GM12864 (cell line): ENCODE results near the gene HES4.
A peak's percentile ranks its signal among the peaks of the same experiment; 100 is the strongest.

Experiments
- DNase-seq: peaks from one replicate; pipeline ENCODE4 v3.0.0-alpha.2; 2011; ENCODE audit warnings: low read depth
- H3K4me3 ChIP-seq: 2 replicates; pipeline ENCODE4 v1.5.1; 2011; ENCODE audit warnings: mild to moderate bottlenecking, low read depth, low read length, control low read depth
- TF ChIP-seq, protein P1 (sequence below): IDR thresholded peaks from 2 replicates; pipeline ENCODE4 v1.5.1; 2011; ENCODE audit warnings: low read depth, mild to moderate bottlenecking, moderate library complexity, low read length, control low read depth, inconsistent platforms; ENCODE audit errors: missing control alignments

Gene HES4

DNA sequence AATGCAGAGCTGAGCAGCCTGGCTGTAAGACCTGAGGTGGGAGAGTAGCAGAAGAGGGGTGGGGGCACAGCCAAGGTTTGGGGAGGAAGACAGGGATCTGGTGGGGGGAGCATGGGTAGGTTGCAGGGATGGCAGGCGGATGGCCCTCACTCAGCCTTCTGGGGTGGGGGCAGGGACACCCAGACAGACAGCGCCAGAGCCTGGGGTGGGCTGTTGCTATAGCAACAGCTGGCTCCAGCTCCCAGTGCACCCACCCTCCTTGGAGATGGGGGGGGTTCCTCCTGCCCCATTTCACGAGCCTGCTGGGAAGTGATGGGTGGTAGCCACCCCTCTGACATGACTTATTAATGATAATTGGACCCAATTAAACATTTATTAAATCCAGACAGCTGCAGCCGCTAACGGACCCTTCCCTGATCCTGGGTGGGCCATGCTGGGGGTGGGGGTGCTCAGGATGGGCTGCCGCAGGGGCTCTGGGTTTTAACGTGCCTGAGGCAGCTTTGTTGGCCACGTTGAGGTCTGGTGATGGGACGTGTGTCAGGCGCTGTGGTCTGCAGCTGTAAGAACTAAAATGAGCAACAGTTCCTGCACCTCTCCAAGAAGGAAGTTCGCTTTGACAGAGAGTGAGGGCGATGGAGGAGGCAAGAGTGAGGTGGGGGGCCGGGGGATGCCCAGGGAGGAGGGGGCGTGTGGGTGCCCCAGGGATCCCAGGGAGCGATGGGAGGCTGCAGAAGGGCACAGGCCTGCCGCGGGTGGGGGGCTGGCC lies 39.4 kb upstream of the HES4 start:
- DNase-seq, result no peak
- TF ChIP-seq, protein P1, sequence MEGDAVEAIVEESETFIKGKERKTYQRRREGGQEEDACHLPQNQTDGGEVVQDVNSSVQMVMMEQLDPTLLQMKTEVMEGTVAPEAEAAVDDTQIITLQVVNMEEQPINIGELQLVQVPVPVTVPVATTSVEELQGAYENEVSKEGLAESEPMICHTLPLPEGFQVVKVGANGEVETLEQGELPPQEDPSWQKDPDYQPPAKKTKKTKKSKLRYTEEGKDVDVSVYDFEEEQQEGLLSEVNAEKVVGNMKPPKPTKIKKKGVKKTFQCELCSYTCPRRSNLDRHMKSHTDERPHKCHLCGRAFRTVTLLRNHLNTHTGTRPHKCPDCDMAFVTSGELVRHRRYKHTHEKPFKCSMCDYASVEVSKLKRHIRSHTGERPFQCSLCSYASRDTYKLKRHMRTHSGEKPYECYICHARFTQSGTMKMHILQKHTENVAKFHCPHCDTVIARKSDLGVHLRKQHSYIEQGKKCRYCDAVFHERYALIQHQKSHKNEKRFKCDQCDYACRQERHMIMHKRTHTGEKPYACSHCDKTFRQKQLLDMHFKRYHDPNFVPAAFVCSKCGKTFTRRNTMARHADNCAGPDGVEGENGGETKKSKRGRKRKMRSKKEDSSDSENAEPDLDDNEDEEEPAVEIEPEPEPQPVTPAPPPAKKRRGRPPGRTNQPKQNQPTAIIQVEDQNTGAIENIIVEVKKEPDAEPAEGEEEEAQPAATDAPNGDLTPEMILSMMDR, result no peak
- no peak overlapping the region; the same call in 1 of the 2 replicates for H3K4me3 ChIP-seq

DNA sequence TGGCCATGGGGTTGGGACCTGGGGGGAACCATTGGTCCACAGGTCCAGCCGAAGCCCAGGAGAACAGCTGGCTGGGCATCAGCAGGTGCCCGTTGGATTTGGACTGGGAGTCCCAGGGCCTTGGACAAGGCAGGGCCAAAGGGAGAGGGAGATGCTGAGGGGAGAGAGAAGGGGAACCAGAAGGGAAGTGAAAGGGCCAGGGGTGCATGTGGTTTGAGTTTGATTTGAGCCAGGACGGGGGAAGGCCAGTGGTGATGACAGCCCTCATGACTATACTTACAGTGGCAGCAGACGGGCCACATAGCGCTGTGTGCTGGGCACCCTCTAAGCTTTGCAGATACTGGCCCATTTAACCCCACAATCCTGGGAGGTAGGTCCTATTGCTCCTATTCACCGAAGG lies 38.8 kb upstream of the HES4 start:
- TF ChIP-seq, protein P1, result no peak
- DNase-seq, result peak; percentile 59
- no peak overlapping the region for H3K4me3 ChIP-seq

DNA sequence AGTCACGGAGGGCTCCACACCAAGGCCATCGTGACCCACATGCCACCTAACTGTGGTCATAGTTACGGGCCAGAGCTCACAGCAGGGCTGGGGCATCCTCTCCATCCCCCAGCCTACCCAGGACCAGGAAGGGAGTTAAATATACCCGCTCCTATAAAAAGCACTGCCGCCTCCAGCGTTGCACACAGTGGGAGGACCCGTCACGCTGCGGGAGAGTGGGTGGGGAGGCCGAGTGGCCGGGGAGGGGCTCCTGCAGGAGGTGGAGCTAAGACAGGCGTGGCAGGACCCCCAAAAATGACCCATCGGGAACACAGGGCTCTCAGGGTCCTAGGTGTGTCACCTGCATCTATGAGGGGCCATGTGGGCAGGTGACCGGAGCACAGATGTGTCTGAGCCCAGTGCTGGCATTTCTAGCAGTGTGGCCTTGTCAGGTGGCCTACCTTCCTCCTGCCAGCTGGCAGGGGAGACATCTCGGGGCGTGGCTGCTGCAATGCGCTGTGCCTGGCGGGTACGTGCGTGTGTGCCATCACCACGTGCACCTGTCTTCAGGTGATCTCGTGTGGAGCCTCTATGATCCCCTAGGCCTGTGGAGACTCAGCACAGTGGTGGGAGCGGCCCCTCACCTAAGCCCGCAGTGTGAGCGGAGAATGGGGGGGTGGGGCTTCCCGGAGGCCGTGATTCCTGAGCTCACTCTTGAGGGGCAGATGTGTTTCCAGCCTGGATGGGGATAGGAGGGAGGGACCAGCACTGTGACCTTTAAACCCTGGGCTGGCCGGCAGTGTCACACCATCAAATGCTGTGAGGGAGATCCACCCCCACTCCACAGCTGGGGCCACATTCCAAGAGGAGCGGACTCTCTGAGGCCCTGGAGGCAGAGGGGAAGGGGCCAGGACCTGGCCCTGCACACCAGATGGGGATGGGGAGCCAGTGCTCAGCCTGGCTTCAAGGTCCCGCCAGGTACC lies 37.8 kb upstream of the HES4 start:
- TF ChIP-seq, protein P1, result no peak
- no peak for DNase-seq
- H3K4me3 ChIP-seq, result no peak overlapping the region

DNA sequence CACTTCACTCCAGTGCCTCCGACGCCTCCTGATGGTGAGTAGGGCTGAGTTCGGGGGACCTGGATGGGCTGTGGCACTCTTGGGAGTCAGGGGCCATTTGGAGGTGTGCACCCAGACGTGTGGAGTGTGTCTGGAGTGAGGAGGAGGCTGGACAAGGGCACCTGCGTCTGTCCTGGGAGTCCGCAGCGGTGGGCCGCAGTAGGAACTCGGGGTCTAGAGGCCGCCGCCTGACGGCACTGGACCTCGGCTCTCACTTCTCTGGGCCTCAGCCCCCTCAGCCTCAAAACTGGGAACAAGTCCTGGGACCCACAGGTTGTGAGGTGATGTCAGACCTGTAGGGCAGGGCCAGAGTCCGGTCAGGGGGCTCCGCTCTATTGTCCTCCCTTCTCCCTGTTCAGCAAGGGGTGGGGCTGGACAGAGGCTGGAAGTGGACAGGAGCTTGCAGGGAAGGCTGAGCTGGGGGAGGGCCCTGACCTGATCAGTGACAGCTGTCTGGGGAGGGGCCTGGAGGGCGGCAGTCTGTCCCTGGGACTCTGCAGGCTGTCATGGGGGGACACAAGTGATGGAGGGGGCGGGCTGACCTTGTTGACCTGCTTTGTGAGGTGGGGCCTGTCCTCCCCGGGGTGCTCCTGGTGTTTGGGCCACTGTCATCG lies 35.5 kb upstream of the HES4 start:
- DNase-seq, result no peak
- TF ChIP-seq, protein P1, result no peak
- H3K4me3 ChIP-seq, result no peak overlapping the region

DNA sequence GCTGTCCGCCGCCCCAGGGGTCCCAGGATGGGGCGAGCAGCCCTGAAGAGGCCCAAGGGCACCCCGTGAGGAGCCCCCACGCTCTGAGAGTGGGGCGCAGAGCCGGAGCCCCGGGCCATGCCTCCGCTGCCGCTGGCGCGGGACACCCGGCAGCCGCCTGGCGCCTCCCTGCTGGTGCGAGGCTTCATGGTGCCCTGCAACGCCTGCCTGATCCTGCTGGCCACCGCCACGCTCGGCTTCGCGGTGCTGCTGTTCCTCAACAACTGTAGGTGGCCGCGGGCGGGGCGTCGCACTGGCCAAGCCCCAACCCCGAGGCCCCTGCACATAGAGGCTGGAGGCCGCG lies 34.5 kb upstream of the HES4 start:
- H3K4me3 ChIP-seq, result no peak overlapping the region
- no peak for DNase-seq
- TF ChIP-seq, protein P1, result no peak

DNA sequence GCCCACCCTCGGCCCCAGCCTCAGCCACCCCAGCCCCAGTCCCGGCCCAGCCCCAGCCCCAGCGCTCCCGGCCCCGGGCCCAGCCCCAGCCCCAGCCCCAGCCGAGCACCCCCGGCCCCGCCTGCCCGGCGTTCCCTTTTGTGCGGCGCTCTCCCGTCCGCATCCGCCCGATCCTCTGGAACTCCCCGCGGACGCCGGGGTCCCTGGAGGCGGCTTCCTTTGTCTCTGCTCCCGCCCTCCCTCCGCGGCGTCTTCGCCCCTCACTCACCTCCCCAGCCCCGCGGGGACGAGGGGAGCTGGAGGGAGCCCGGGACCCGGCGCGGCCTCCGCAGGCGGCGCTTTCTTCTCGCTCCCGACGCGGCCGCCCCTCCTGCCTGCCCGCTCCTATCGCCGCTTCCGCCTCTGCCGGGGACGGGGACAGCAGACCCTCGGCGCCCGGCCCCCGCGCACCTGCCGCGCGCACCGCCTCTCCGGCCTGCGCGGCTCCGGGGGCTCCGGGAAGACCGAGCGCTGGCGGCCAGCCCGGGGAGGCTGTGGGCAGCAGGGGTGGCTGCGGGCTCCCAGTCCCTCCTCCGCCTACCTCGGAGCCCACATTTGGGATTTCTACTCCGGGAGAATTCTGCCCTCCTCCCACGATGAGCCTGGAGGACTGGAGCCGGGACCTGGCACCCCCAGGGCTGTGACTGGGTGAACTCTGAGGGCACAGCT lies 34.0 kb upstream of the HES4 start:
- peak overlapping the region; percentile 43 for H3K4me3 ChIP-seq
- DNase-seq, result no peak
- TF ChIP-seq, protein P1, result no peak
